Cardiac muscle cell (in vitro differentiated cells and primary cell): ENCODE measurements around the gene GORAB. TPM values are rescaled to one million over a fixed set of nuclear protein-coding genes. Genes with fewer than 3 reads are reported as not detected.

Source experiments
- DNase-seq, 2 donors: peaks; one replicate each; pipeline versions ENCODE4 v3.0.0 to v3.0.0-alpha.2; 2010 to 2017; ENCODE audit warnings: low read depth in 1 of 2, low spot score in 1 of 2
- H3K27ac ChIP-seq: fragments of 200-600 bp; sonication (generic); 2 replicates; pipeline ENCODE4 v1.5.1; 2016
- H3K27me3 ChIP-seq: fragments of 200-600 bp; sonication (generic); 2 replicates; pipeline ENCODE4 v1.6.0; 2016; ENCODE audit warnings: control low read depth
- H3K36me3 ChIP-seq: fragments of 200-600 bp; sonication (generic); 2 replicates; pipeline ENCODE4 v1.5.1; 2016; ENCODE audit warnings: control low read depth
- H3K4me1 ChIP-seq: fragments of 200-600 bp; sonication (generic); 2 replicates; pipeline ENCODE4 v1.8.1; 2017; ENCODE audit warnings: low read depth, mild to moderate bottlenecking, mixed run types
- H3K4me3 ChIP-seq: fragments of 200-600 bp; sonication (generic); 2 replicates; pipeline ENCODE4 v1.5.1; 2016; ENCODE audit warnings: mild to moderate bottlenecking
- H3K9me3 ChIP-seq: fragments of 200-600 bp; sonication (generic); 2 replicates; pipeline ENCODE4 v1.5.1; 2017; ENCODE audit warnings: low read depth, mild to moderate bottlenecking, control low read depth
- polyA plus RNA-seq: library from polyadenylated mRNA; unstranded; fragments of >200 nt; fragmentation: Nextera tagmentation; extraction: Ambion mirVana; gene quantifications from 2 replicates; pipeline ENCODE4 v1.2.1, GENCODE V29; 2016
- total RNA-seq: library from RNA; depleted of rRNA; stranded (reverse); fragments of >200 nt; gene quantifications from 2 replicates; pipeline ENCODE4 v1.2.3, GENCODE V29; 2016
- TF ChIP-seq, protein P1 (sequence below): IDR thresholded peaks from 2 replicates; pipeline ENCODE4 v1.5.1; 2012; ENCODE audit warnings: low read depth, mild to moderate bottlenecking, low read length

The GORAB gene
- total and polyA plus RNA-seq, 2 experiments from 2014 or later: 8.5 to 10.1 TPM

DNA sequence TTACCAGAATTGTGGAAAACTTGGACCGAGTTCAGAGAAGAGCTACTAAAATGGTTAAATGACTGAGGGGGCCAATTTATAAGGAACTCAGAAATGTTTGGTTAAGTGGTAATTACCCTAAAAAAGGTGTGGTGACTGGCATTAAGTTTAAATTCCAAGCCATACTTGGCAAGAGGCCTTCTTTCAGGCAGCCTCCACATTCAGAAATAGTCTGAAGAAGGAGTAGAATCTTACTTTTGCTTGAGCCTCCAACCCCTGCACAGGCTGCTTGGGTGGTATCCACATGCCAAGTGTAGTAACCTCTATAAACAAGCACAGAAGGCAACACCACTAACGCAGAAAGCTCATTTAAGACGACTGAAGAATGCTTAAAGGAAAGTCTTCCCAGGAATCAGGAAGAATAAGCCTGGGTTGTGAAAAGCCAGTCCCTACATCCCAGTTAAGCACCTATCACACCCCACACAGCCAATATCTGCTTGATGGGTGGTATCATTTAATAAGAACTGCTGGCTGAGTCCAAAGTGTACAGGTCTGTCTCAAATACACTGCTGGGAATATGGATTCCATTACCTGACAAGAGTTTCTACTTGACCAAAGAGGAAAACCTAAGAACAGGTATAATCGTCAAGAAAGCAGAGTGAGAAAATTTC, 13.7 kb upstream of the GORAB start:
- Histone ChIP-seq H3K4me1 (no peaks in the 10 kb centered on the region), H3K27me3 (no peaks in the 10 kb centered on the region), H3K27ac (no peak overlapping the region), H3K36me3 (no peaks in the 10 kb centered on the region), H3K4me3 (no peak overlapping the region), H3K9me3 (no peaks in the 10 kb centered on the region)
- TF ChIP-seq, protein P1, sequence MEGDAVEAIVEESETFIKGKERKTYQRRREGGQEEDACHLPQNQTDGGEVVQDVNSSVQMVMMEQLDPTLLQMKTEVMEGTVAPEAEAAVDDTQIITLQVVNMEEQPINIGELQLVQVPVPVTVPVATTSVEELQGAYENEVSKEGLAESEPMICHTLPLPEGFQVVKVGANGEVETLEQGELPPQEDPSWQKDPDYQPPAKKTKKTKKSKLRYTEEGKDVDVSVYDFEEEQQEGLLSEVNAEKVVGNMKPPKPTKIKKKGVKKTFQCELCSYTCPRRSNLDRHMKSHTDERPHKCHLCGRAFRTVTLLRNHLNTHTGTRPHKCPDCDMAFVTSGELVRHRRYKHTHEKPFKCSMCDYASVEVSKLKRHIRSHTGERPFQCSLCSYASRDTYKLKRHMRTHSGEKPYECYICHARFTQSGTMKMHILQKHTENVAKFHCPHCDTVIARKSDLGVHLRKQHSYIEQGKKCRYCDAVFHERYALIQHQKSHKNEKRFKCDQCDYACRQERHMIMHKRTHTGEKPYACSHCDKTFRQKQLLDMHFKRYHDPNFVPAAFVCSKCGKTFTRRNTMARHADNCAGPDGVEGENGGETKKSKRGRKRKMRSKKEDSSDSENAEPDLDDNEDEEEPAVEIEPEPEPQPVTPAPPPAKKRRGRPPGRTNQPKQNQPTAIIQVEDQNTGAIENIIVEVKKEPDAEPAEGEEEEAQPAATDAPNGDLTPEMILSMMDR: no peak
- no peak for DNase-seq

DNA sequence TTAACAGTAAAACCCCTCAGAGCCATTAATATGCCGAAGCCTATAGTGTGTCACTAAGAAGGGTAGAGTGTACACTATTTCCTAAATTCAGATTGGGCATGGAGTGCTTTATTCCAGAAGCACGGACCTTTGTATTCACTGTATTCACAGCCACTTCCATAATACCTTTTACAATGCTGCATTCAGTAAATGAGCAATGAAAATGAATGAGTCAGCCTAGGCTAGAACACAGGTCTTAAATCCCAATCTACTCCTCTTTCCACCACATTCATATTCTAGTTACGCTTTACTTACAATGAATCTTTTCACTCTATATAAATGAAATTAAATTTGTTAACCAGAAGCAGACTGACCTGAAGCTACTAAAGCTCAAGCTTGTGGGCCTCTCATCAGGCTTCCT, 13.0 kb upstream of the GORAB start:
- Histone ChIP-seq H3K27me3 (no peaks in the 10 kb centered on the region), H3K36me3 (no peaks in the 10 kb centered on the region), H3K4me3 (no peak overlapping the region), H3K4me1 (no peaks in the 10 kb centered on the region), H3K27ac (no peak overlapping the region), H3K9me3 (no peaks in the 10 kb centered on the region)
- TF ChIP-seq, protein P1: no peak
- no peak for DNase-seq

DNA sequence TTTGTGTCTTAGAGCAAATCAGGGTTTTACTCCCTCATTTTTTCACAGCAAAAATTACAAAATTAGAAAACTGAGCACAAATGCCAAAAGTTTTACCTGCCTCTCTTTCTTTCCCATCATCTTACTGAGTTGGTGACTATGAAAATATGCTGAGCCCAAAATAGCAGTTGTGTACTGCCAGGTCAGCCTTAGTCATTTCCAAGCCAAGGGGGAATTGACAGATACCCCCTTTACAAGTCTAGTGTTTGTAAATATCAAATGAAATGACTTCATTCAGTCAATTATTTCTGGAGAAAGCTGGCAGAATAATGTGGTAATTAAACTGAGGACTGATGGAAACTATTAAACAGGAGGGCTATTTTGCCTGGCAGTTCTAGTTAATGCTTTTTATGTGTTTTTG, 11.4 kb upstream of the GORAB start:
- no peaks in the 10 kb centered on the region for H3K9me3 ChIP-seq
- H3K36me3 ChIP-seq: no peaks in the 10 kb centered on the region
- TF ChIP-seq, protein P1: no peak
- no peak for DNase-seq
- H3K4me1 ChIP-seq: no peaks in the 10 kb centered on the region
- H3K4me3 ChIP-seq: no peak overlapping the region
- H3K27ac ChIP-seq: no peak overlapping the region
- no peaks in the 10 kb centered on the region for H3K27me3 ChIP-seq

DNA sequence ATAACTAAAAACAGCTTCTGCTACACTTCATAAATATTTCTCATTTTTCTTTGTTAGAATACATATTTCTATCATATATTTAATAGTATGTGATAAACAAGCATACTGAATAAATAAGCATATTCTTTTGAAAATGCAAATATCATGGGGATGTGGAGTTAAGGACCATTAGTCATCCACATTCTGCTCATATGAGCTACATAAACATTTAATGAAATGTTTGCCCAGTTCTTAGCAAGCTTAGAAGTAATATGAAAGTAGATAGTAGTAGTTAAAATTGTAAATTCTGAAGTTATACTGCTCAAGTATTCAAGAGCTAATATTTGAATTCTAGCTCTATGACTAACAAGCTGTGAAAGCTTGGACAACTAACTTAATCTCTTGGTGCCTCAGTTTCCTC, 10.1 kb upstream of the GORAB start:
- TF ChIP-seq, protein P1: no peak
- H3K9me3 ChIP-seq: no peaks in the 10 kb centered on the region
- no peak overlapping the region for H3K27ac ChIP-seq

DNA sequence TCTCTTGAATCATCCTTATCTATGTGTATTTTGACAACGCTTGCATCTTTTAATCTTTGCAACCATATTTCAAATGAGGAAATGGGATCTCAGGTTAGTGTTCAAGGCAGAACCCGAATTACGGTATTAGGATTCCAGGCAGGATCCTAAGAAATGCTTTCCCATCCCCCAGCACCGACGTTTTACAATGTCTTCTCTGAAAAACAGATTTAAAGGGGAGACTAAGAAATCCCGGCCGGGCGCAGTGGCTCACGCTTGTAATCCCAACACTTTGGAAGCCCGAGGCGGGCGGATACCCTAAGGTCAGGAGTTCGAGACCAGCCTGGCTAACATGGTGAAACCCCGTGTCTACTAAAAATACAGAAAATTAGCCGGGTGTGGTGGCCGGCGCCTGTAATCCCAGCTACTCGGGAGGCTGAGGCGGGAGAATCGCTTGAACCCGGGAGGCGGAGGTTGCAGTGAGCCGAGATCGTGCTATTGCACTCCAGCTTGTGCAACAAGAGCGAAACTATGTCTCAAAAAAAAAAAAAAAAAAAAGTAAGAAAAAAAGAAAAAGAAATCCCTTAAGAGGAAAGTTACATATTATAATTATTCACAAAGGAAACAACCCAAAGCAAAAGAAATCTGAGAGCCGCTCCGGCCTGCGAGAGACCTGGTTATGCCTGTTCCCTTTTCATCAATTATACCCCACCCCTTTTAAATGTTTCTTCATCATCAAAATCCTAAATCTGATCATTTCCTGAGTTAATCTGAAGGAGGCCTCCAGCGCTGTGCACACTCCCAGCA, 801 bp upstream of the GORAB start:
- Histone ChIP-seq H3K4me3 (peak overlapping the region; percentile 61), H3K4me1 (peaks cover 8% of the 10 kb centered on the region), H3K9me3 (no peaks in the 10 kb centered on the region), H3K27ac (peak overlapping the region; percentile 97), H3K36me3 (peaks cover under 1% of the 10 kb centered on the region), H3K27me3 (no peaks in the 10 kb centered on the region)
- DNase-seq: peak in 1 of 2 donors; percentile 46
- TF ChIP-seq, protein P1: no peak

More for the DNA sequence above, 10.1 kb upstream of the GORAB start:
- no peak for DNase-seq
- no peaks in the 10 kb centered on the region for H3K27me3 ChIP-seq
- no peaks in the 10 kb centered on the region for H3K4me1 ChIP-seq
- no peaks in the 10 kb centered on the region for H3K36me3 ChIP-seq
- no peak overlapping the region for H3K4me3 ChIP-seq
